Stimulated activated CD4-positive, alpha-beta T cell treated with anti-CD3 and anti-CD28 coated beads, Interleukin-1b, Interleukin-23, amount 100 ng/mL, for 48 hours (primary cell): ENCODE results near the gene TUFT1.

ENCODE experiments used
- DNase-seq: peaks from one replicate; pipeline ENCODE4 v3.0.0-alpha.2; 2020

Gene TUFT1, protein sequence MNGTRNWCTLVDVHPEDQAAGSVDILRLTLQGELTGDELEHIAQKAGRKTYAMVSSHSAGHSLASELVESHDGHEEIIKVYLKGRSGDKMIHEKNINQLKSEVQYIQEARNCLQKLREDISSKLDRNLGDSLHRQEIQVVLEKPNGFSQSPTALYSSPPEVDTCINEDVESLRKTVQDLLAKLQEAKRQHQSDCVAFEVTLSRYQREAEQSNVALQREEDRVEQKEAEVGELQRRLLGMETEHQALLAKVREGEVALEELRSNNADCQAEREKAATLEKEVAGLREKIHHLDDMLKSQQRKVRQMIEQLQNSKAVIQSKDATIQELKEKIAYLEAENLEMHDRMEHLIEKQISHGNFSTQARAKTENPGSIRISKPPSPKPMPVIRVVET

DNA sequence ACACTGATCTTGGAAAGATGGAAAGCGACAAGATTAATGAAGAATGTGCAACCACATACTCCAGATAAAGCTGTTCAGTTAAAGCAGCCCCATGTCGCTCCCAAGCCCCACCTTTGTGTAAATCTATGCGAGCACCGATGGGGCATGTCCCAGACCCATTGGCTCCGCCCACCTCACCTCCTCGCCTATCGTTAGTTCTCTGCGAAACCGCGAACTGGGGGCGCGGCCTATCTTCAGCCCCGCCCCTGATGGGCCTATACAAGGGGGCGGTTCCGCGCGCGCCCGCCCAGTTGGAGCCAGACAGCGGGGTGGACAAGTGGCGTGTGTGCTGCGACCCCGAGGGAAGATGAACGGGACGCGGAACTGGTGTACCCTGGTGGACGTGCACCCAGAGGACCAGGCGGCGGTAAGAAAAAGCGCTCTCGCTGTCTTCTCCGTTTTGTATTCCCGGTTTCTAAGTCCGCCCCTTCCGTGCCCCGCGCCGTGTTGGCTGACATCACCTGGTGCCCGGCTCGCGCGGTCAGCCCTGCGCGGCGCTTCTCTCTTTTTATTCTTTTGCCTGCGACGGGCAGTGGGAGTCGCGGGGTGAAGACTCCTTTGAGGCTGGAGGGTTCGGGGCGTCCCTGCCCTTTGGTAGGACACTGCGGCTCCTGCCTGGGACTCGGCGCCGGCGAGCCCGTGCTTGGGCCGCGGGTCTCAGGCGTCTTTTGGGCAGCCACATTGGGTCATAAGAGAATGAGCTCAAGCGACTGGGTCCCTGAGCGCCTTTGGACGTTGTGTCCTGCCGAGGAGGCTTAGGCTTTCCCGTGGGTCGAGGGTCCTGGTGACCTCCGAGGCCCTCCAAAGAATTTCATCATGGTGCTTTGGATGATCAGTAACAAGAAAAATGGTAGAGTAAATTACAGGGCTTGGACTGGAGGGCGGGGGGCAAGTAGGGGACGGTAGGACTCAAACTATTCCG is at the start of gene TUFT1:
TSS of gene TUFT1 (plus strand) at position 289 of the 961 bp plus-strand sequence. CDS start at position 347, 58 bp downstream.
- peak; percentile 94 for DNase-seq

DNA sequence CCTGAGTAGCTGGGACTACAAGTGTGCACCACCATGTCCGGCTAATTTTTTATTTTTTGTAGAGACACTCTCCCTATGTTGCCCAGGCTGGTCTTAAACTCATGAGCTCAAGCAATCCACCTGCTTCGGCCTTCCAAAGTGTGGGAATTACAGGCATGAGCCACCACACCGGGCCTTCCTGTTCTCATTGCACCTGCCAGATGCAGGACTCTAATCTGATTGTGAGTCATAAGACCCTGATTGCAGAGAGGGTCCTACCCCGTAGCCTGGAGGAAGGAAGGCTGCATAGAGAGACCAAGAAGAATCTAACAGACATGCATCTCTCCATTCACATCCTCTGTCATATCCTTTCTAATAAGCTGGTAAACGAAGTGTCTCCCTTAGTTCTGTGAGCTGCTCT is 48.5 kb upstream of the TUFT1 start:
- no peak for DNase-seq

DNA sequence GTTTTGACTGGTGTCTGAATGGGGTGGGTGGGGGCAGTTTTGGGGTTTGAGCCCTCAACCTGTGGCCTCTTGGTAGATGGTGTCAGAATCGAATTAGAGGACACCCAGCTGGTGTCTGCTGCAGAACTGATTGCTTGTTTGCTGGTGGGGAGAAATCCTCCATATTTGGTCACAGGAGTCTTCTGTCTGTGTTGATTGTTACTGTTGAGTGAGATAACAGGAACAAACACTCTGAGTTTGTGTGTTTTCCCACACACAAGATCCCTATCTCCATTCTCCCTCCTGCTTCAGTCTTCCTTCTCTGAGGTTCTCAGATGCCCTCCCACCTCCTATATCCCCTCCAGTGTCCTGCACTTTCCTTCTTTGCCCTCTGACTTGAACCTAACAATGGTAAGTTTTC is 48.0 kb upstream of the TUFT1 start:
- DNase-seq, result no peak

DNA sequence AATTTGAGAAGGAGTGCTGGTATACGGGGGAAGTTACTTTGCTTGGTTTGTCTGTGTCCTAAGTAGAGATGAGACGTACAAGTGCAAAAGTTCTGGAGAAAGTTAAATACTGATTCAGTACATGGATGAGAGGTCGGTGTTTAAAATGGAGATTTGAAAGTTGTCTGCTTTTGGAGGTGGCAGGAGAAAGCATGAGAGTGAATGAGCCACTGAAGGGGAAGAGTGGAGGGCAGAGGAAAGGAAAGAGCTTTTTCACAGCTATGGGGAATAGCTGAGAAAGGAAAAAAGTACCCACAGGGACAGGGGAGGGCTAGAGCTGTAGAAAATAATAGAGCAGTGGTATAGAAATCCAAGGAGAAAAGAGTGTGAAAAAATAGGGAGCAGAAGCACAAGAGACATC is 47.1 kb upstream of the TUFT1 start:
- no peak for DNase-seq

DNA sequence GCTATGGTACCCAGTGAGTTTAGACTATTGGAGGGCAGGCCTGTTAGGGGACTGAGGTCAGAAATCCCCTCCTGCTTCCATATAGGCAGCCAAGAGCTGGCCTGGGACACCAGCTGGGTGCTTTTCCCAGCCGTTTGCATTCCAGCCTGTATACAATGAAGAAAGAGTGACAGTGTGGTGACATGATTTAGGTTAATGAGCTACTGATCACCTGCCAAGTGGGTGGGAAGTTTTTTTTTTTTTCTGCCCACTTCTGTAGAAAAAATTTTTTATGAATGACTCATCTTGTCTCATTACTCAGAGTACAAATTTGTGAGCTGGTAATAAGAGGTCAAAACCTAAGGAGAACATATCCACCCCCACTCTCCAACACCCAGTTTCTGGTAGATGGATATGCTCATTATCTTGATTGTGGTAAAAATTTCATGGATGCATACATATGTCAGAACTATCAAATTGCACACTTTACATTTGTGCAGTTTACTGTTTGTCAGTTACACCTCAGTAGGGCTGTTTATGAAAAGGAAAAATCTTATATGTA is 45.3 kb upstream of the TUFT1 start:
- no peak for DNase-seq

DNA sequence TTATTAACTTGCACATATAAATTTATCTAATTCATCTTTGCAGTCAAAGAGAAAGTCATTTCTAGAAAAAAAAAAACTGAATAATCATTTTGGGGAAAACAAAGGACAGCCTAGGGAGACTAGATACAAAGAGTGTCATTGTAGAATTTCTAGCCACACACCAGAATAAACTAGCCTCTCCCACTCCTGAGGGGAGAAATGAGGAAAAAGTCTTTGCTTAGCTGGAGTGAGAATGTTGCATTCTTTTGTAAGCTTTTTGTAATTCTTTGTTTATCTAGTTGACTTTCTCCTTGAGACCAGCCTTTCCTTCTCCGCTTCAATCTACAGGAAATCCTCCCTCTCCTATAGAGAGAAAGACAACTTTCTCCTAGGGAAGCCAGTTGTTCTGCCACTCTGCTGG is 44.8 kb upstream of the TUFT1 start:
- DNase-seq, result no peak

DNA sequence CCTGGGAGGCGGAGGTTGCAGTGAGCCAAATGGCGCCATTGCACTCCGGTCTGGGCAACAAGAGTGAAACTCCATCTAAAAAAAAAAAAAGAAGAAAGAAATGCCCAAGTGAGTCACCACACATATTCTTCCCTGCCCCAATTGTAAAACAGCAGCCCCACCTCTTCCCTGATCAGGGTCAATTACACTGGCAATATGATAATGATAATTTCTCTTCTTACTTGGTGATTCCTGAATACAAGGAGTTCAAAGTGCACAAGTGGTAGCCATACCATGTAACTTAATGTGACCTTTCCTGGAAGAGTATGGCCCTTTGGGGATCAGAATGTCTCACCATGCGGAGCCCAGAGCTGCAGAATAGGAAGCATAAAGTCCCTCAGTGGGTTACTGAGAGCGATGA is 40.7 kb upstream of the TUFT1 start:
- DNase-seq, result no peak

DNA sequence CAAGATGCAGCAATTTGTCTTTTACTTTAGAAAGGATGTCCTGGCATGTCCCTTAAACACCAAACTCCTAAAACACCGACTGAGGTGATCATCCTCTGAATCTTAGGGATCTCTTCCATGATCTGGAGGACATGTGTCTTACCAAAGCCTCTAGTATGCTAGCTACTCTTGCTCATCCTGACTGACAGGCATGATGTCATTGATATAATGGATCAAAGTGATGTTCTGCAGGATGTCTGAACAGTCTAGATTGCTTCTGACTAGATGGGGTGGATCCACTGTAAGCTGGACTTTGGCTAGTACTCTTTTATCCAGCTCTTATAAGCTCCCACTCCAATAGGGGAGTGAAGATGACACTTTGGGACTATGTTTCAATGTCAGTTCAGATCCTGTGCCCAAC is 40.2 kb upstream of the TUFT1 start:
- DNase-seq, result no peak

DNA sequence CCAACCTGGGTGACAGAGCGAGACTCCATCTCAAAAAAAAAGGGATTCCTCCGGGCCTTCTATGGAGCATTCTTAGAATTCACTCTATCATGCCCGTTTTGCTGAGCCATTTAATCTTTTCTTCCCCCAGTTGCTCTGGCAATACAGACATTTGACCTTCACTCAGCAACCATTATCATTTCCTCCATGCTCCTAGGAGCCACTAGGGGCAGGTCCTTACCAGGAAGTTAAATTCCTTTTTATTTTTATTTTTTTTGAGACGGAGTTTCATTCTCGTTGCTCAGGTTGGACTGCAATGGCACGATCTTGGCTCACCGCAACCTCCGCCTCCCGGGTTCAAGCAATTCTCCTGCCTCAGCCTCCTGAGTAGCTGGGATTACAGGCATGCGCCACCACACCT is 38.6 kb upstream of the TUFT1 start:
- no peak for DNase-seq

DNA sequence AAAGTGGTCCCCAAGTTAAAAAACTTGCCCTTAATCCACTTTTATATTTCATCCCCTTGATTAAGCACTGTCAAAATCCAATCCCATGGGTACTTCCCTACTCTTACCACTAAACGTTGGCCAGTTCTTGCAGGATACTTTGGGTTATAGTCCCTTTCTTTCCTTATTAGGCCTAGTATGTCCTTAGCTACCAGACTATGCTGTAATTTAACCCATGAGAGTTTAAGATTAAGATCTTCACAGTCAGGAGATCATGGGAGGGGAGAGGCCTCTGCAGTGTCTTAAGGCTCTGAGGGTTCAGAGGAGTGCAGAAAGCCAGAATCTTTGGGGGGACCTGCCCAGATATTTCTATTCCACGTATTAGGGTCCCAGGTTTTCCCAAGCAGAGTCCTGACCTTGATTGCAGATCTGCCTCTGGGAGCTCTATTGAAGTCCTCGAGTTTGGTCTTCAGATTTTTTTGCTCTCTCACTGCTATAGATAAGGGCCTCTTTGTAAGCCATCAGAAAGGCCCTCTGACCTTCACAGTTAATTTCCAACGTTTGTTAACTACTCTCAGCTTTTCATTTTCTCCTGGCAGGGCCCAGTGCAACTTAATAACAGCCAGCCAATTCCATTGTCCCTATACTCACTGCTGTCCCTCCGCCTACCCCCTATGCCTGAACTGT is 37.9 kb upstream of the TUFT1 start:
- DNase-seq, result no peak

DNA sequence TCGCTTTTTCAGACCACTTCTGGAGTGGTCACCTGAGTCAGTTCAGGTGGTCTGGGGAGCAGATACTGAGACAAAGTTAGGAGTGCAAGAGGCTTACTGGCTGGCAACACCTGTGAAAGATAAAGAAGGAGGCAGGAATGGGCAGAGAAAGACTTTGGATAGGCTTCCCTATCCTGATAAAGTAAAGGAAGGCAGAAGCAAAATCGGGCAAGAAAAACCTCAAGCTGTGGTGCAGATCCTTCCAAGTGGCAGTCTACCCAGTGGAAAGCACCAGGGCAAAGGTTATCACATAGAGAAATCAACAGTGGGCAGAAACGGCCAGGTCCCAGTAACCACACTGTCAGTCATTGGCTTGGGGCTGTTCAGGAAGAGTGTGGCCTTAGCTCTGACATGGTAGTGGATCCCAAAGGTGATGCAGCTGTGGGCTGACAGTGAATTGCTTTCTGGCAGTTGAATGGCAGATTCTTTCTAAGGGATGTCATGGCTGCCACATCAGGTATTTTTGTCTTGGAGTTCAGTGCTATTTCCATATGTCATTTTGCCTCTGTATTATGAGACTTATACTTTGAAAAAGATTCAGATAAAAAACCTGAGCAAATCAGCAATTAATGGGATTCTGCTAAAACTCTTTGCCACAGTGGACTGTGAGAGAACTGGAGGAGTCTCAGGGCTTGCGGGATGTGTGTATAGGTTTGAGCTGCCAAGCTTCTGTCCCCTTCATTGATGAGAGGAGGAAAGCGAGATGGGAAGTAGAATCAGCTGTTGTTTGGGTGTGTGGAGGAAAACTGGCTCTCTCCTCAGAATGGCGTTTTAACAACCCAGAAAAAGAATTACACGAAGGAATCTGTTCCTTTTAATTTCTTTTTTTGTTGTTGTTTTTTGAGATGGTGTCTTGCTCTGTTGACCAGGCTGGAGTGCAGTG is 37.0 kb upstream of the TUFT1 start:
- no peak for DNase-seq

DNA sequence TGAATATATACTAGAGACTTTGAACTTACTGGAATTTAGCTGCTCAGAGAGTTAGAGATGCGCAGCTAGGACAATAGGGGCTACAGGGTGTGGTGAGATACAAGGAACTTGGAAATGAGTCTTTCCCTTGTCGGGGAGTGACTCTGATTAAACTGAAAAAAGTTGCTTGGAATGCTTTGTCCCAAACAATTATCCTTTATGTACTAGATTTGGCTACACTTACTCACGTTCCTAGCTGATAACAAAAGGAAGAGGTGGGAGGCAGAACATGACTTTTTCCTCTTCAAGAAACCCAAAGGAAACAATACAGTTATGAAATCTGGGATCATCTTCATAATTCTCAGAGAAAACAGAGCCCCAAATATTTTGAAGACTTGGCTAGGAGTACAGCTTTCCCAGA is 35.9 kb upstream of the TUFT1 start:
- no peak for DNase-seq

DNA sequence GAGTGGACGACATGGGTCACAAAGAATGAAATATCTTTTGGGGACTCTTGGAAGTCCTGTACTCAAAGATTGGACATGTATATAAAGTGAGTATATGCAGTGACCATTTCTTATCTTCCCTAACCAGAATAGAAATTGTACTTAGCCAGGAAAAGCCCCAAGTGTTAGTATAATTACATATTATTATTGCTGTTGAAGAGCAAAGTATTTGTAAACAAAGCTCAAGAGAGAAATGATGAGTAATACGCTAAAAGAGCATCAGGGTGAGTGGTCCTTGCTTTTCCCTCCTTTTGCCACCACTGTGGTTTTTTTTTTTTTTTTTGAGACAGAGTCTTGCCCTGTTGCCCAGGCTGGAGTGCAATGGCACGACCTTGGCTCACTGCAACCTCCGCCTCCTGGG is 35.4 kb upstream of the TUFT1 start:
- no peak for DNase-seq

DNA sequence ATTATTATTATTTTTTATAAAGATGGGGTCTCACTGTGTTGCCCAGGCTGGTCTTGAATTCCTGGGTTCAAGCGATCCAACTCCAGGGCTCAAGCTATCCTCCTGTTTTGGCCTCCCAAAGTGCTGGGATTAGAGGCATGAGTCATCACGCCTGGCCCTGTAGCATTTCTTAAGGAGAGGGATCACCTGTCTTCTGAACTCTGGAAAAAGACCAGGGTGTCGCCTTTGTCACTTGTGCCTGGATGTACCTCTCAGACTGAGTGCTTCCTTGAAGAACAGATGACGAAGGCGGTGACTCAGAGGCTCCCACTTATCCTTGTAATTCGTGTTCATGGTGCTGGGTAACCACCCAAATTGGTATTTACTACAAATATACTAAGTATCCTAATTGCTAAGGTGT is 31.3 kb upstream of the TUFT1 start:
- DNase-seq, result no peak

DNA sequence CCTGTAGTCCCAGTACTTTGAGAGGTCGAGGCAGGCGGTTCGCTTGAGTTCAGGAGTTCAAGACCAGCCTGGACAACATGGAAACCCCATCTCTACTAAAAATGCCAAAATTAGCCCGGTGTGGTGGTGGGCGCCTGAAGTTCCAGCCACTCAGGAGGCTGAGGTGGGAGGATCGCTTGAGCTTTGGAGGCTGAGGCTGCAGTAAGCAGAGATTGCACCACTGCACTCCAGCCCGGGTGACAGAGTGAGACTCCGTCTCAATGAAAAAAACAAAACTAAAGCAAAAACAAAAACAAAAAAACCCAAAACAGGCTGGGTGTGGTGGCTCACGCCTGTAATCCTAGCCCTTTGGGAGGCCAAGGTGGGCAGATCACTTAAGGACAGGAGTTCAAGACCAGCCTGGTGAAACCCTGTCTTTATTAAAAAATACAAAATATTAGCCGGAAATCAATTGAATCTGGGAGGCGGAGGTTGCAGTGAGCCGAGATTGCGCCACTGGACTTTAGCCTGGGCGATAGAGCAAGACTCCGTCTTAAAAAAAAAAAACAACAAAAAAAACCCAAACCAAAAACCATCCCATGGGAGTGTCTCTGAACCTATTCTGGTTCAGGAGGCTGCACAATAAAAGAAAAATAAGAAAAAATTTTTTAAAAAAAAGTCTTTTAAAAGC is 30.6 kb upstream of the TUFT1 start:
- no peak for DNase-seq

DNA sequence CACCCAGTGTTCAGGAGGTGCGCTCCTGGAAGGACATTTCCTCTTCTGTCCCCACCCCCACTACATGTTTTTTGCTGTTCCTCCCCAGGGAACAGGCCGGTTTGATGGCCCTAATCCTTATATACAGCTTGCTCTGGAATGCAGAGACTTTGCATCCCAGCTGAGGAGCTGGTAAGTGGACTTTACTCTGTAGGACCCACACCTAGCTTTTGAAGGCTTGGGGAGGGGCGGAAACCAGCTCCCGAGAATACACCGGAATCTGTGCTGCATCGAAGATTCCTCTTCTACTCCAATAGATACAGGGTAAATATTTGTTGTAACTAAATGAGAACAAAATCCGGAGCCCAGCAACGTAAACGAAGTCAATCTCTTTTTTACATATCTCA is 30.1 kb upstream of the TUFT1 start:
- DNase-seq, result no peak

DNA sequence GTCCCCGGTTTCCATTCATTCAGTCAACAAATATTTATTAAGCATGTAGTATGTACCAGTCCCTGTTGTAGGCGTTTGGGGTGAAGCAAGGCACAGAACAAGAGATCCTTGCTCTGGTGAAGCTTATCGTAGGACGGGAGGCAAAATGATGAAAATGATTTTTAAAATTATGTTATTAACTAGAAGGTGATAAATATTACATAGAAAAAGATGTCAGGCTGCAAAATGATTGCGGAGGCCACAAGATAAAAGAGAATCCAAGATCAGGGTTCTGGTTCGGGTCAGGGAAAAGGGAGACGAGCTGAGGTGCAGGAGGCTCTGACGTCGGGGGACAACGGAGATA is 29.5 kb upstream of the TUFT1 start:
- no peak for DNase-seq

DNA sequence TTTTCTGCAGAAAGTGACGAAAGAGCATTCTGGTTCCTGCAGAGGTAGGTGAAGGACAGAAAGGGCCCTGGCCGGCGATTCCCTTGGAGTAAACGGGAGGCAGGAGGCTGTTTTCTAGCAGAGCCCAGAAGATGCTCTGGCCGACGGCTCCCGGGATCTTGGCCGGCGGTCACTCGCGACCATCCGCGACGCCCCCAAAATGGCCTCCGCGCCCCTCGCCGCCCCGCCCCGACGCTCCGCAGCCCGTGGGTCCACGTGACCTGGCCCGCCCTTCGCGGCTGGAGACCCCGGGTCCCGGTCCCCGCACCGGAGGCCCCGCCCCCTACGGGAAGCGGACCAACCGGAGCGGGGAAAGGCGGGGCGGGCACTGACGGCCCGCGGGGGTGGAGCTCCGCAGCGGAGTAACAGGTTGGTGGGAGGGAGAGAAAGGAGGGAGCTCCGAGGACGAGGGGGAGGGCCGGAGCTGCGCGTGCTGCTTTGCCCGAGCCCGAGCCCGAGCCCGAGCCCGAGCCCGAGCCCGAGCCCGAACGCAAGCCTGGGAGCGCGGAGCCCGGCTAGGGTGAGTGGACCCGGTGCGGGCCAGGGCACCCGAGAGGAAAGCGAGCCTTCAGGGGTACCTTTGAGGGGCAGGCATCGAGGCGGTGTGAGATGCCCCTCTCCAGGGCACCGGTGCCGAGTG is 29.0 kb upstream of the TUFT1 start, which contains the start of gene CGN:
TSS of gene CGN (plus strand) at position 431 of the 679 bp plus-strand sequence. CDS start 7,133 bp downstream, outside the sequence.
- peak; percentile 82 for DNase-seq

DNA sequence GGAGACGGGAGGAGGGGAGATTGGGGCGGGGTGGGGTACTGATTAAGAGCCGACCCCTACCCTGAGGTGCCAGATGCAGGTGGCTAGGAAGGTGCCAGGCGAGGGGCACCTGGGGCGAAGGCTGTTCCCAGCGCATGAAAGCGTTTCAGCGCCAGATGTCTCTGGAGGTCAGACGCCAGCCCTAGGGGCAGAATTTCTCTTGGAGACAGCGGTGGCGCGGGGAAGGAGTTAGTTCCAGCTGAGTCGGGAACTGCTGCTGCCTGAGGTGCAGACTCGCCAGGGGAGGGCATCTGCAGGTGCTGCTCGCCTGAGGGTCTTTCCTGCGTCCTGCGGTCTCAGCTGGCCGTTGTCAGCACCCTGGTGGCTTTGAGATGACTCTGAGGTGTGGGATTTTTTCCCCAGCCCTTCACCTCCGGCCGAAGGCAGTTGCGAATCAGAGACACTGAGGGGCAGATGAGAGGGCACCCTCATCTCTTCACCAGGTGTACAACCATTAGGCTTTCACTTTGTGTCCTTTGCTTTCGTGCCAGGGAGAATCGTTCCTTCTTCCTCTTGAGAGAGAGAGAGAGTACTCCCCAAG is 28.4 kb upstream of the TUFT1 start:
- DNase-seq, result peak; percentile 15

DNA sequence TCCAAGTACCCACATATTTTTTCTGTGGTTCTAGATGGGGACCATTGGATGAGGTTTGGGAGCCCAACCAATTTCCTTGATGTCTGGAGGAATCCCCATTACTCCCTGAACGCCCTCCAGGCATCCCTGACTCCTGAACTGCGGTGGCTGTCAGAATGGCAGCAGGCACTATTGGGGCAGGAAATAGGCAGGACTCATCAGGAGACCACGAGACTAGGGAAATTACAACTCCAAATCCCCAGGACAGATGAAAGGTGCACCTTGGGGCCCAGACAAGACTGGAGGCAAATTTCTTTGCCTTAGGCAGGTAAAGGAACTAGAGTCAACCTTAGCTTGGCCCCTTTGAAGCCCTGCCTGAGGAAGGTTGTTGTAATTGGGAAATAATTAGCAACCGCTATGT is 27.8 kb upstream of the TUFT1 start:
- DNase-seq, result no peak
